OCI-LY7 (cell line): ENCODE data around the gene MYCN. TPM values are rescaled to one million over a fixed set of nuclear protein-coding genes. Genes with fewer than 3 reads are reported as not detected.

ENCODE experiments used
- BruUV-seq: library from RNA; stranded (reverse); fragments of 400-500 nt; replicated peaks from 2 replicates; lab custom pipeline; 2021; lab: Mats Ljungman, UMichigan
- CTCF ChIA-PET: fragments of 300-600 bp; sonication (Branson Sonifier 250); formaldehyde crosslinking; loops from one replicate; lab custom pipeline; 2022; ENCODE audit warnings: antibody characterized with exemption; ENCODE audit not compliant: unreplicated experiment; lab: Charles Lee
- POLR2A ChIA-PET: fragments of 300-600 bp; sonication (Branson Sonifier 250); formaldehyde crosslinking; loops from one replicate; lab custom pipeline; 2022; ENCODE audit warnings: antibody characterized with exemption; lab: Charles Lee
- DNase-seq: peaks from one replicate; pipeline ENCODE4 v3.0.0-alpha.2; 2015; ENCODE audit warnings: low spot score
- H2AFZ ChIP-seq: fragments of 200-600 bp; sonication (generic), shearing (Covaris generic); 2 replicates; pipeline ENCODE4 v1.6.1; 2014; ENCODE audit warnings: mild to moderate bottlenecking, antibody characterized with exemption, low read length, moderate library complexity
- H3K27ac ChIP-seq: fragments of 200-600 bp; sonication (generic); 2 replicates; pipeline ENCODE4 v1.5.1; 2014; ENCODE audit warnings: mixed run types, low read depth, mild to moderate bottlenecking, moderate library complexity, low read length, inconsistent platforms; ENCODE audit not compliant: poor library complexity, severe bottlenecking
- H3K36me3 ChIP-seq: fragments of 200-600 bp; sonication (generic); 2 replicates; pipeline ENCODE4 v1.6.1; 2014; ENCODE audit warnings: mild to moderate bottlenecking, antibody characterized with exemption, low read length, moderate library complexity, mixed read lengths; ENCODE audit not compliant: insufficient read depth
- H3K4me1 ChIP-seq: fragments of 200-600 bp; sonication (generic); 2 replicates; pipeline ENCODE4 v1.5.1; 2014; ENCODE audit warnings: mild to moderate bottlenecking, low read length; ENCODE audit not compliant: insufficient read depth, poor library complexity, severe bottlenecking
- H3K4me2 ChIP-seq: fragments of 200-600 bp; sonication (generic); 2 replicates; pipeline ENCODE4 v1.6.1; 2014; ENCODE audit warnings: mild to moderate bottlenecking, low read length
- H3K4me3 ChIP-seq: fragments of 200-600 bp; sonication (generic); 2 replicates; pipeline ENCODE4 v1.5.1; 2014; ENCODE audit warnings: mild to moderate bottlenecking, low read depth, low read length; ENCODE audit not compliant: poor library complexity, severe bottlenecking
- H3K79me2 ChIP-seq: fragments of 200-600 bp; sonication (generic); 2 replicates; pipeline ENCODE4 v1.6.1; 2016; ENCODE audit warnings: low read depth, mild to moderate bottlenecking, low read length, moderate library complexity, mixed read lengths; ENCODE audit not compliant: insufficient read depth
- H3K9me2 ChIP-seq: fragments of 200-600 bp; sonication (generic); 2 replicates; pipeline ENCODE4 v1.6.1; 2016; ENCODE audit warnings: mild to moderate bottlenecking, low read length, mixed read lengths; ENCODE audit not compliant: insufficient read depth
- H3K9me3 ChIP-seq: fragments of 200-600 bp; sonication (generic); 2 replicates; pipeline ENCODE4 v1.6.1; 2014; ENCODE audit warnings: mild to moderate bottlenecking, mixed run types, low read length, mixed read lengths
- H4K20me1 ChIP-seq: fragments of 200-600 bp; sonication (generic); 2 replicates; pipeline ENCODE4 v1.6.1; 2014; ENCODE audit warnings: mild to moderate bottlenecking, antibody characterized with exemption, low read length, moderate library complexity, mixed read lengths; ENCODE audit not compliant: insufficient read depth
- EZH2phosphoT487 ChIP-seq: fragments of 200-600 bp; sonication (generic); IDR thresholded peaks from 2 replicates; pipeline ENCODE4 v1.6.1; 2018; ENCODE audit warnings: low read depth, borderline replicate concordance, mild to moderate bottlenecking, mixed run types, antibody characterized with exemption, low read length, moderate library complexity, mixed read lengths
- intact Hi-C: fragments of 100-400 bp; cut with micrococcal nuclease; formaldehyde crosslinking; loops from one replicate; pipeline ENCODE4 v1.10.0; 2022; ENCODE audit not compliant: unreplicated experiment
- total RNA-seq, 2 experiments: library from RNA; depleted of rRNA in 1 of 2; stranded (reverse); fragments of >200 nt in 1 of 2; shearing (Covaris generic) in 1 of 2; gene quantifications; 2 replicates each; pipeline ENCODE4 v1.2.3, GENCODE V29; 2014 to 2022
- TF ChIP-seq, protein P1 (sequence below): fragments of 200-600 bp; sonication (generic); conservative IDR thresholded peaks from 2 replicates; pipeline ENCODE4 v1.5.1; 2014; ENCODE audit warnings: mild to moderate bottlenecking, antibody characterized with exemption, low read length, moderate library complexity, mixed read lengths

The MYCN gene
- total RNA-seq, 2 experiments from 2014 or later, result not detected

DNA sequence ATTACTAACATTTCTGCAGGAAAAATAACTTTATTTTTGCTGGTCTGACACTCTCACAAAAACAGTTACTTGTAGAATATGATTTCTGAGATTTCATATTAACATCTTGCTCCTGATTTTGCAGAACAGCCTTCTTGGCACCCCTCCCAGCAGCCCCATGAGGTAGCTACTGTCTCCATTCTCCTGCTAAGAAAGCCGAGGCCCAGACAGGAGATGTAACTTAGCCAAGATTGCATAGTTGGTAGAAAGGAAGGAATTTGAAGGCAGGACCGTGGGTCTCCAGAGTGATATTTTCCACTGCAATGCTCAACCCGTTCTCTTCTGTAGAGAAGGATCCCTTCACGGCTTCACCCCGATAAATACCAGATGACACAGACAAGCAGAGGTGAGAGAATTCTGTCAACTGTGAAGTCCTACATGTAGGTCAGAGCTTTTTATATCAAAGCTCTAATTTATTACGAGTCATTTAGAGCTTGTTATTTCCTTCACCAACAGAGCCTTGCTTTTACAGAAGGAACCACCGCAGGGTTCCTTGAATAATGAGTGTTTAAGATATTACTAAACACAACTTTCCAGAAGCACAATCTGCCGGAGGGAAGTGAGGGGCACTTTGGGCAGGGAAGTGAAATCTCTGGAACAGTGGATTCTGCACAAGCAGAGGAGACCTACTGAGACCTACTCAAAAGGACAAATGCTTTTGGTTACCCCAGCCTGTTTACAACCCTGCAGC, 48.0 kb upstream of the MYCN start:
- intact Hi-C loops, result no loop called here
- no peaks in the 10 kb centered on the region for H3K4me1 ChIP-seq
- H3K79me2 ChIP-seq, result no peaks in the 10 kb centered on the region
- H2AFZ ChIP-seq, result no peak overlapping the region
- H3K9me2 ChIP-seq, result no peaks in the 10 kb centered on the region
- no peaks in the 10 kb centered on the region for H3K9me3 ChIP-seq
- no peaks in the 10 kb centered on the region for H3K36me3 ChIP-seq
- POLR2A ChIA-PET, result interaction anchor here (0.6 to 0.7 kb wide), 2 partner anchors 429 to 1627 kb away, joined by 3 to 8 read pairs; no protein-coding TSS in a partner anchor
- DNase-seq, result no peak
- CTCF ChIA-PET, result no interaction called here
- no TSS peak for BruUV-seq
- H3K4me2 ChIP-seq, result no peak overlapping the region
- H3K27ac ChIP-seq, result no peak overlapping the region
- no peak overlapping the region for H3K4me3 ChIP-seq
- TF ChIP-seq EZH2phosphoT487, result no peak
- TF ChIP-seq, protein P1, sequence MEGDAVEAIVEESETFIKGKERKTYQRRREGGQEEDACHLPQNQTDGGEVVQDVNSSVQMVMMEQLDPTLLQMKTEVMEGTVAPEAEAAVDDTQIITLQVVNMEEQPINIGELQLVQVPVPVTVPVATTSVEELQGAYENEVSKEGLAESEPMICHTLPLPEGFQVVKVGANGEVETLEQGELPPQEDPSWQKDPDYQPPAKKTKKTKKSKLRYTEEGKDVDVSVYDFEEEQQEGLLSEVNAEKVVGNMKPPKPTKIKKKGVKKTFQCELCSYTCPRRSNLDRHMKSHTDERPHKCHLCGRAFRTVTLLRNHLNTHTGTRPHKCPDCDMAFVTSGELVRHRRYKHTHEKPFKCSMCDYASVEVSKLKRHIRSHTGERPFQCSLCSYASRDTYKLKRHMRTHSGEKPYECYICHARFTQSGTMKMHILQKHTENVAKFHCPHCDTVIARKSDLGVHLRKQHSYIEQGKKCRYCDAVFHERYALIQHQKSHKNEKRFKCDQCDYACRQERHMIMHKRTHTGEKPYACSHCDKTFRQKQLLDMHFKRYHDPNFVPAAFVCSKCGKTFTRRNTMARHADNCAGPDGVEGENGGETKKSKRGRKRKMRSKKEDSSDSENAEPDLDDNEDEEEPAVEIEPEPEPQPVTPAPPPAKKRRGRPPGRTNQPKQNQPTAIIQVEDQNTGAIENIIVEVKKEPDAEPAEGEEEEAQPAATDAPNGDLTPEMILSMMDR, result no peak
- no peaks in the 10 kb centered on the region for H4K20me1 ChIP-seq

DNA sequence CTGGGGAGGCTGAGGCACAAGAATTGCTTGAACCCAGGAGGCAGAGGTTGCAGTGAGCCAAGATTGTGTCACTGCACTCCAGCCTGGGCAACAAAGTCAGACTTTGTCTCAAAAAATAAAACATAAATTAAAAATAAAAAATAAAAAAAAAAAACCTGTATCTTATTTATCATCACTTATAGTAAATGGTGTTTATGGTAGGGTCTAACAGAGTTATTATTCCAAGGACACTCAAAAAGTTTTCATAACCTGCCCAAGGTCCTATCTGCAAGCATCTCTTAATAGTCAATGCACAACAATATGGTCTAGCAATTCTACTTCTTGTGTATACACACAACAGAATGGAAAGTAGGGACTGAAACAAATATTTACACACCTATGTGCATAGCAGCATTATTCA, 47.3 kb upstream of the MYCN start:
- Histone ChIP-seq H3K36me3 (no peaks in the 10 kb centered on the region), H3K4me3 (no peak overlapping the region), H3K27ac (no peak overlapping the region), H3K9me2 (no peaks in the 10 kb centered on the region), H4K20me1 (no peaks in the 10 kb centered on the region), H2AFZ (no peak overlapping the region), H3K4me2 (no peak overlapping the region), H3K9me3 (0 out of 2 replicates have a peak, but pooled peaks cover 4% of the 10 kb centered on the region), H3K4me1 (no peaks in the 10 kb centered on the region), H3K79me2 (no peaks in the 10 kb centered on the region)
- no TSS peak for BruUV-seq
- no peak for TF ChIP-seq EZH2phosphoT487
- TF ChIP-seq, protein P1, result no peak
- intact Hi-C loops, result no loop called here
- ChIA-PET CTCF (no interaction called here), POLR2A (no interaction called here)
- no peak for DNase-seq
